HG02642 (cell line): ENCODE measurements around the gene SGCE.
"Not testable (repeated sequence)": the region's sequence is repeated elsewhere in the genome, so short reads cannot be mapped to it uniquely, and the experiment has no call there.

Source experiments
- ATAC-seq: cut with Tn5 transposase; IDR thresholded peaks from one replicate; pipeline ENCODE4 v1.9.1; 2021; ENCODE audit warnings: mild to moderate bottlenecking; ENCODE audit not compliant: unreplicated experiment, poor library complexity

SGCE gene

GRCh38 chr7:94655848-94656657 lies at the start of gene SGCE:
SGCE (minus strand) TSS chr7:94656133; CDS start chr7:94656098, 35 bp downstream.
- no peak for ATAC-seq

GRCh38 chr7:94705155-94706021 lies 49.5 kb upstream of the SGCE start:
- not testable (repeated sequence) for ATAC-seq

GRCh38 chr7:94701555-94701973 lies 45.6 kb upstream of the SGCE start:
- ATAC-seq, result no peak

- ATAC-seq, result no peak
These were observed 45.1 kb upstream of the SGCE start for GRCh38 chr7:94700926-94701554.

GRCh38 chr7:94698275-94698674 lies 42.3 kb upstream of the SGCE start:
- no peak for ATAC-seq

- no peak for ATAC-seq
These were observed 41.4 kb upstream of the SGCE start for GRCh38 chr7:94697035-94697974.

GRCh38 chr7:94687810-94688209 lies 31.9 kb upstream of the SGCE start:
- no peak for ATAC-seq

GRCh38 chr7:94687076-94687475 lies 31.1 kb upstream of the SGCE start:
- ATAC-seq, result no peak

- no peak for ATAC-seq
These were observed 27.1 kb upstream of the SGCE start for GRCh38 chr7:94683066-94683465.

- no peak for ATAC-seq
These were observed 23.4 kb upstream of the SGCE start for GRCh38 chr7:94679358-94679757.

- no peak for ATAC-seq
These were observed 20.5 kb upstream of the SGCE start for GRCh38 chr7:94676431-94676830.

- ATAC-seq, result no peak
These were observed 19.4 kb upstream of the SGCE start for GRCh38 chr7:94675356-94675755.

- no peak for ATAC-seq
These were observed 15.7 kb upstream of the SGCE start for GRCh38 chr7:94671444-94672235.

GRCh38 chr7:94669773-94670495 lies 14.0 kb upstream of the SGCE start:
- ATAC-seq, result no peak

GRCh38 chr7:94666879-94667587 lies 11.1 kb upstream of the SGCE start:
- no peak for ATAC-seq

- ATAC-seq, result no peak
These were observed 9.5 kb upstream of the SGCE start for GRCh38 chr7:94665426-94665825.

- no peak for ATAC-seq
These were observed 8.1 kb upstream of the SGCE start for GRCh38 chr7:94664023-94664422.

GRCh38 chr7:94662548-94662947 lies 6.6 kb upstream of the SGCE start:
- no peak for ATAC-seq
